GM19395 (cell line): ENCODE data around the gene ITGA7.

ENCODE experiments used
- ATAC-seq: cut with Tn5 transposase; IDR thresholded peaks from one replicate; pipeline ENCODE4 v1.9.1; 2021; ENCODE audit warnings: mild to moderate bottlenecking, moderate library complexity; ENCODE audit not compliant: unreplicated experiment

The ITGA7 gene

DNA sequence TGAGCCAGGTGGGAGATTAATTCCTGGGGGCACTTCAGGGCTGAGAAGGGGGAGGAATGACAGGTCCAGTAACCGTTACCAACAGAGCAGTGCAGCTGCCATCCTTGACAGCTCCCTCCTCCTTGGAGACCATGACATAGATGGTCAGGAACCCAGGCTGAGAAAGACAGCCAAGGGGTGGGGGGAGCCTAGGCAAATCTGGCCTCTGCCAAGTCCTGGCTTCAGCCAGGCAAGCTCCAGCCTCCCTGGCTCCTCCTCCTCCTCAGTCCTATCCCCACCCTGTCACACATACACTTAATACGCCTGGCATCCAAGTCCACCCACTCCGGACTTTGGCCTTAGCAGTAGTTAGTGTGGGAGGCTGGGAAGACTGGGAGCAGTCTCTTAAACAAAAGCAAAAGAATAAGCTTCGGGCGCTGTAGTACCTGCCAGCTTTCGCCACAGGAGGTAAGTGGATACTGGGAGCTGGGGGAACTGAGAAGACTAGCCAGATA lies 12.4 kb upstream of the ITGA7 start, which contains the start of gene RDH5:
RDH5 (plus strand) TSS at position 323 of the 494 bp plus-strand sequence. CDS start 792 bp downstream, outside the sequence.
- ATAC-seq = no peak

DNA sequence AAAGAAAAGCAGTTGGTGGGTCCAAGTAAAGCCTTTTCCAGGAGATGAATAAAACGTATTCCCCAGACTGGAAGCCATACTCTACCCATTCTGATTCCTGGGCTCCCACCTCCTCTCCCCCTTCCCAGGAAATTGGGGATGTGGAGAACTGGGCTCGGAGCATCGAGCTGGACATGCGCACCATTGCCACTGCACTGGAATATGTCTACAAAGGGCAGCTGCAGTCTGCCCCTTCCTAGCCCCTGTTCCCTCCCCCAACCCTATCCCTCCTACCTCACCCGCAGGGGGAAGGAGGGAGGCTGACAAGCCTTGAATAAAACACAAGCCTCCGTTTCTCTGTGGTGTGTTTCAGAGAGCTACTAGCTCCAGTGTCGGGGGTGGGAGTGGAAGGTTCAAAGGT lies 11.7 kb upstream of the ITGA7 start:
- no peak for ATAC-seq

GRCh38 chr12:55718624-55719275 lies 11.0 kb upstream of the ITGA7 start:
- no peak for ATAC-seq

- no peak for ATAC-seq
Observed at GRCh38 chr12:55718015-55718414, 10.3 kb upstream of the ITGA7 start.

GRCh38 chr12:55717011-55718007 lies 9.6 kb upstream of the ITGA7 start:
- peak; percentile 2 for ATAC-seq

DNA sequence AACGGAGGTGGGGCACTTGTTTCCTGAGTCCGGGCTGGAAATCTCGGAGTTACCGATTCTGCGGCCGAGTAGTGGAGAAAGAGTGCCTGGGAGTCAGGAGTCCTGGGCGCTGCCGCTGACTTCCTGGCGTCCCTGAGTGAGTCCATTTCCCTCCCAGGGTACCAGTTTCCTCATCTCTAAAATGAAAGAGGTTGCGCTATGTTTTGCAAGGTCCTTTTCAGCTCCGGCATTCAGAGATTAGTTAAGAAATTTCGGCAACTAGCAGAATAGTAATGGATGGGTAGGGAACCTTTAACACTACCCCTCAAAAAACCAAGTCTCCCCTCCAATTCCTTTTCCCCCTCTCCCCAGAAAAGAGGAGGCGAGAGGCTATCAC lies 8.9 kb upstream of the ITGA7 start:
- ATAC-seq = peak; percentile 45

DNA sequence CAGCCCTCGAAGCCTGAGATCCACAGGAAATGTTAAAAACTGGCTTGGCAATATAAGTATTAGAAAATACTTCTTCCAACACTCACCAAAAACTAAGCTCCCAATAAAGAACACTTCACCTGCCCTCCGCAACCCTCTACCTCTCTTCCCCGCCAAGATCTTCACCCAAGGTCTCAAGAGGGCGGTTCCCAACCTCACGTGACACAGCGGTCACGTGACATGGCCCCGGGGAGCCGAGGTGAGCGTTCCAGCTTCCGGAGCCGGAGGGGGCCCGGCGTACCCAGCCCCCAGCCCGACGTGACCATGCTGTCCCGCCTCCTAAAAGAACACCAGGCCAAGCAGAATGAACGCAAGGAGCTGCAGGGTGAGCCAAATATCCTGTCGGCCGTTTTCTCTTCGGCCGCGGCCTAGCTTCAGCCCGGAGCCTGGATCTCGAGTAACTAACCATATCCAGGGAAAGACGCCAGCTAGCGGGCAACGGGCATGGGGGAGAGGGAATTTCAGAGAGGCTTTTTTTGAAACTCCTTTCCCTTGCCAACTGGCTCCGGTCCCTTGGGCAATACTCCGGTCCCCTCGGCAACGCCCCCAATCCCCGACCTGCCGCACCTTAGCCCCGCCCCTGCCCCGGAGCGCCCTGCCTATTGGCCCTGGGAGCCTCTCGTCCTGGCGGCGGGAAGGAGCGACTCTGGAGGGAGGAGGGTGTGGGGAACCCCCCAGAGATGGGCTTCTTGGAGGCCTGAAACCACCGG lies 8.3 kb upstream of the ITGA7 start, which contains the start of gene BLOC1S1:
BLOC1S1 (plus strand) TSS at position 214 of the 749 bp plus-strand sequence; CDS start at position 220, 6 bp downstream.
- peak; percentile 89 for ATAC-seq

- ATAC-seq = no peak
Observed at GRCh38 chr12:55715169-55715764, 7.6 kb upstream of the ITGA7 start.

GRCh38 chr12:55713721-55714120 lies 6.0 kb upstream of the ITGA7 start:
- ATAC-seq = no peak

GRCh38 chr12:55712700-55713415 lies 5.2 kb upstream of the ITGA7 start:
- no peak for ATAC-seq

DNA sequence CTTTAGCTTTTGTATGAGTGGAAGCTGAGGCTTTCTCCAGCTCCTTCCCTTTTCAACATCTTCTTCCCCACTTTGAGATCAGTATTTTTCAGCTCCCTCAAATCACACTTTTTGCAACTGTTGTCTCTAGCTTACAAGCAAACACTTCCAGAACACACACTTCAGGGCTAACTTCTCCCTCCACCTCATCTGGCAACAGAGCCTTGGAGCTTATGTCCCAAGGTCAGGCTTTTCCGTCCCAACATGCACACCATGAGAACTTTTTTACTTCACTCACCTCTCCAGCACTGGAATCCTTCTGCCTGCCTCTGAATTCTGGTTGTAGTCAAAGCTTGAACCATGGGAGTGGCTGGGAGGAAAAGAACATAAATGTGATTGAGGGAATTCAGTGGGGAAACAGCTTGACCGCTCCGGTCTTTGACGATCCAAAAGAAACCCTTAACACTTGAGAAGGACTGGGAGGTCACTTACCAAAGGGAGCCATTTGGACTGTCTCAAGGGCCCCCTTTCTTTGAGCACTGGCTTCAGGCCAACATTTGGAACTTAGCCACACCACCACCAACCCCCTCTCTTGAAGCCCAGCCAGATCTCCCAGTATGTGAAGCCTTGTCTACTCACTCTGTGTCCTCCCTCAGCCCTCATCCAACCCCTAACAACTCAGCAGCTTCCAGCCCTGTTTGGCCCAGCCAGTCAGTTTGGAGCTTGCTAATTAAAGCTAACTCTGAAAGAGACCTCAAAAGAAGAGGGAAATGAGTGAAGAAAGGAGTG lies 4.3 kb upstream of the ITGA7 start:
- no peak for ATAC-seq

DNA sequence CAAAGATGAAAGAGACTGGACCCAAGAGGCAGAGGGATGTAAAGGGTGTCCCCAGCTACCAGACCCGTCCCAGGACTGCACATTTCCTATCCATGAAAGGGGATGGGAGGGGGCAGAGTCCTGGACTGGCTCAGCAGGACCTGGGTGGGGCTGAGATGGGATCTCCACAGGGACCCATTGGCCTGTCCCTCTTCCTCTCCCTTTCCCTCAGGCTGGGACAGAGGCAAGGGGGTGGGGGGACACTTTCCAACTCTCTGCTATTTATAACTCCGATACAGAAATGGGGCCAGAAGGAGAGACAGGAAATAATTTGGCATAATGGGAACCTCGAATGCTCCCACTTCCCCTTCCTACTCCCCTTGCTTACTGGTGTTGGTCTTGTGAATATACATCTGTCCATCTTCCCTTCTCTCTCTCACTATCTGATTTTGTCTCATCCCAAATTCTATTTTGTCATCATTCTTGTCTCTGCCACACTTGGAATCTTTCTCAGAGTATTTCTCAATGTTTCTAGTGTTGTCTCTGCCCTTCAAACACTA lies 1.1 kb upstream of the ITGA7 start:
- ATAC-seq = no peak

- no peak for ATAC-seq
Observed at GRCh38 chr12:55707219-55707671, 459 bp downstream of the ITGA7 start.

GRCh38 chr12:55706568-55707218 lies 1.0 kb downstream of the ITGA7 start:
- no peak for ATAC-seq

GRCh38 chr12:55705782-55706402 lies 1.8 kb downstream of the ITGA7 start:
- no peak for ATAC-seq

- ATAC-seq = no peak
Observed at GRCh38 chr12:55704824-55705718, 2.6 kb downstream of the ITGA7 start.
